Naive thymus-derived CD4-positive, alpha-beta T cell (primary cell): Measurements from ENCODE around the gene OR4F15. TPM values are rescaled to one million over a fixed set of nuclear protein-coding genes. Genes with fewer than 3 reads are reported as not detected.
A peak's percentile ranks its signal among the peaks of the same experiment; 100 is the strongest.
"Not testable (repeated sequence)": the region's sequence is repeated elsewhere in the genome, so short reads cannot be mapped to it uniquely, and the experiment has no call there.

Experiments
- ATAC-seq: fragments of 150-1000 bp; cut with Tn5 transposase; 2 replicates; pipeline ENCODE4 v1.10.0; 2021; ENCODE audit warnings: mild to moderate bottlenecking, moderate library complexity
- CTCF ChIA-PET: fragments of 350-600 bp; sonication (Branson Sonifier 250); formaldehyde crosslinking; loops from one replicate; lab custom pipeline; 2021; ENCODE audit warnings: antibody characterized with exemption; lab: Charles Lee
- POLR2A ChIA-PET: fragments of 350-600 bp; sonication (Branson Sonifier 250); formaldehyde crosslinking; loops from one replicate; lab custom pipeline; 2021; ENCODE audit warnings: antibody characterized with exemption, inconsistent platforms; lab: Charles Lee
- DNase-seq, 9 donors: peaks; one replicate each; pipeline versions ENCODE4 v3.0.0 to v3.0.0-alpha.2; 2020 to 2022; ENCODE audit warnings: mixed read lengths in 1 of 9
- H3K27ac ChIP-seq: one replicate; pipeline ENCODE4 v1.7.0; 2013; ENCODE audit warnings: mild to moderate bottlenecking, low read depth, low read length, moderate library complexity
- H3K27me3 ChIP-seq, 2 donors: one replicate each; pipeline ENCODE4 v1.7.0; 2013; ENCODE audit warnings: low read length in 2 of 2, mild to moderate bottlenecking in 2 of 2, moderate library complexity in 2 of 2; ENCODE audit not compliant: control insufficient read depth in 2 of 2, insufficient read depth in 2 of 2
- H3K36me3 ChIP-seq, 3 experiments: 1 replicate in 2 of 3; 2 replicates in 1 of 3; pipeline ENCODE4 v1.7.0; 2013; ENCODE audit warnings: low read length in 3 of 3, mild to moderate bottlenecking in 3 of 3, moderate library complexity in 1 of 3; ENCODE audit not compliant: insufficient read depth in 3 of 3, control insufficient read depth in 2 of 3
- H3K4me1 ChIP-seq, 2 donors: one replicate each; pipeline ENCODE4 v1.7.0; 2013; ENCODE audit warnings: low read length in 2 of 2, mild to moderate bottlenecking in 2 of 2, moderate library complexity in 1 of 2; ENCODE audit not compliant: control insufficient read depth in 2 of 2, insufficient read depth in 2 of 2
- H3K4me3 ChIP-seq: 2 replicates; pipeline ENCODE4 v1.7.0; 2013; ENCODE audit warnings: mild to moderate bottlenecking, low read length
- H3K9me3 ChIP-seq, 3 experiments: 1 replicate in 2 of 3; 2 replicates in 1 of 3; pipeline ENCODE4 v1.7.0; 2013; ENCODE audit warnings: low read length in 3 of 3; ENCODE audit not compliant: control insufficient read depth in 2 of 3
- H3K27ac Mint-ChIP-seq, 9 donors: one replicate each; pipeline ENCODE4 v1.8.0; 2020 to 2022; ENCODE audit warnings: mixed read lengths in 9 of 9, mild to moderate bottlenecking in 8 of 9, moderate library complexity in 5 of 9, inconsistent platforms in 2 of 9
- H3K27me3 Mint-ChIP-seq, 5 donors: one replicate each; pipeline ENCODE4 v1.8.0; 2021 to 2022; ENCODE audit warnings: mixed read lengths in 5 of 5, mild to moderate bottlenecking in 1 of 5
- H3K36me3 Mint-ChIP-seq, 5 donors: one replicate each; pipeline ENCODE4 v1.8.0; 2020 to 2022; ENCODE audit warnings: mixed read lengths in 5 of 5, mild to moderate bottlenecking in 3 of 5, inconsistent platforms in 1 of 5
- H3K4me1 Mint-ChIP-seq, 7 donors: one replicate each; pipeline ENCODE4 v1.8.0; 2020 to 2022; ENCODE audit warnings: mixed read lengths in 7 of 7, mild to moderate bottlenecking in 3 of 7, inconsistent platforms in 1 of 7
- H3K4me3 Mint-ChIP-seq, 10 donors: one replicate each; pipeline ENCODE4 v1.8.0; 2020 to 2022; ENCODE audit warnings: mild to moderate bottlenecking in 10 of 10, mixed read lengths in 10 of 10, moderate library complexity in 6 of 10, inconsistent platforms in 2 of 10
- H3K9me3 Mint-ChIP-seq, 11 donors: one replicate each; pipeline ENCODE4 v1.8.0; 2020 to 2022; ENCODE audit warnings: mixed read lengths in 11 of 11, mild to moderate bottlenecking in 4 of 11, inconsistent platforms in 1 of 11, moderate library complexity in 1 of 11
- intact Hi-C, 2 donors: fragments of 100-400 bp; cut with micrococcal nuclease; formaldehyde crosslinking; loops; one replicate each; pipeline ENCODE4 v1.15.1; 2023
- polyA plus RNA-seq, 2 donors: library from polyadenylated mRNA; unstranded; fragments of 300-500 nt; fragmentation: Illumina TruSeq; gene quantifications; one replicate each; pipeline ENCODE4 v1.2.3, GENCODE V29; 2021
- total RNA-seq, 6 experiments: library from RNA in 5 of 6; stranded (reverse) in 5 of 6; gene quantifications; 1 replicate in 5 of 6; 2 replicates in 1 of 6; pipeline ENCODE4 v1.2.3 and lab custom pipeline; 2021 to 2026

OR4F15 gene
- total and polyA plus RNA-seq, 7 experiments from 2014 or later, result 0.16 TPM; not detected in 6

GRCh38 chr15:101773496-101774100, 38.4 kb upstream of the OR4F15 start:
- ChIA-PET CTCF (no interaction called here), POLR2A (no interaction called here)
- Histone ChIP-seq H3K9me3 (no peaks in the 10 kb centered on the region), H3K27me3 (no peaks in the 10 kb centered on the region), H3K4me3 (no peak overlapping the region), H3K4me1 (no peaks in the 10 kb centered on the region), H3K27ac (no peak overlapping the region), H3K36me3 (no peaks in the 10 kb centered on the region)
- DNase-seq (peak in 1 of 9 donors; percentile 3), ATAC-seq (no peak)
- Mint-ChIP-seq H3K27ac (no peak overlapping the region), H3K36me3 (peaks cover 0 to 9% (median 0%) of the 10 kb centered on the region in 5 donors), H3K9me3 (peaks cover 0 to 2% (median 0%) of the 10 kb centered on the region in 11 donors), H3K4me1 (no peaks in the 10 kb centered on the region), H3K4me3 (no peak overlapping the region), H3K27me3 (no peaks in the 10 kb centered on the region)
- intact Hi-C loops, result no loop called here

GRCh38 chr15:101775136-101775535, 36.9 kb upstream of the OR4F15 start:
- Mint-ChIP-seq H3K9me3 (peaks cover 0 to 2% (median 0%) of the 10 kb centered on the region in 11 donors), H3K27me3 (peaks cover 0 to 4% (median 1%) of the 10 kb centered on the region in 5 donors), H3K36me3 (peaks cover 0 to 9% (median 0%) of the 10 kb centered on the region in 5 donors), H3K4me3 (no peak overlapping the region), H3K4me1 (peaks cover 0 to 2% (median 0%) of the 10 kb centered on the region in 7 donors), H3K27ac (no peak overlapping the region)
- ChIA-PET POLR2A (no interaction called here), CTCF (no interaction called here)
- DNase-seq (no peak), ATAC-seq (no peak)
- Histone ChIP-seq H3K27me3 (no peaks in the 10 kb centered on the region), H3K36me3 (no peaks in the 10 kb centered on the region), H3K27ac (no peak overlapping the region), H3K4me1 (no peaks in the 10 kb centered on the region), H3K9me3 (no peaks in the 10 kb centered on the region), H3K4me3 (no peak overlapping the region)
- intact Hi-C loops, result no loop called here

- H3K4me1 Mint-ChIP-seq, POLR2A ChIA-PET: not testable (repeated sequence)
- CTCF ChIA-PET, result interaction anchor here (0.7 kb wide), 1 partner anchor 42 kb away, joined by 3 read pairs; no protein-coding TSS in a partner anchor
Observed at GRCh38 chr15:101778576-101778975, 33.4 kb upstream of the OR4F15 start.

GRCh38 chr15:101780225-101780624, 31.8 kb upstream of the OR4F15 start:
- H3K27me3 ChIP-seq, H3K27ac ChIP-seq, H3K9me3 Mint-ChIP-seq, H3K27ac Mint-ChIP-seq, ATAC-seq, H3K4me3 ChIP-seq, CTCF ChIA-PET, POLR2A ChIA-PET, H3K36me3 ChIP-seq, H3K9me3 ChIP-seq, H3K36me3 Mint-ChIP-seq, H3K4me1 ChIP-seq, intact Hi-C loops, H3K4me3 Mint-ChIP-seq, DNase-seq, H3K4me1 Mint-ChIP-seq: not testable (repeated sequence)
- peaks cover 0 to 14% (median 9%) of the 10 kb centered on the region in 5 donors for H3K27me3 Mint-ChIP-seq

More at GRCh38 chr15:101778576-101778975, 33.4 kb upstream of the OR4F15 start:
- H3K9me3 ChIP-seq, H3K9me3 Mint-ChIP-seq, H3K4me1 ChIP-seq, H3K36me3 ChIP-seq, DNase-seq, ATAC-seq, H3K27ac ChIP-seq, H3K36me3 Mint-ChIP-seq, intact Hi-C loops, H3K27ac Mint-ChIP-seq, H3K27me3 ChIP-seq, H3K4me3 ChIP-seq, H3K27me3 Mint-ChIP-seq, H3K4me3 Mint-ChIP-seq: not testable (repeated sequence)

- DNase-seq, result no peak
- Mint-ChIP-seq H3K4me1 (peaks cover 0 to 4% (median 0%) of the 10 kb centered on the region in 7 donors), H3K36me3 (peaks cover 0 to 3% (median 0%) of the 10 kb centered on the region in 5 donors), H3K4me3 (no peak overlapping the region), H3K9me3 (peaks cover 0 to 1% (median 0%) of the 10 kb centered on the region in 11 donors), H3K27ac (no peak overlapping the region), H3K27me3 (peaks cover 0 to 20% (median 17%) of the 10 kb centered on the region in 5 donors)
- no peak overlapping the region for H3K27ac ChIP-seq
- ATAC-seq, result no peak
- intact Hi-C loops, result no loop called here
- H3K4me3 ChIP-seq, result no peak overlapping the region
- H3K9me3 ChIP-seq, result no peaks in the 10 kb centered on the region
- POLR2A ChIA-PET, result no interaction called here
- CTCF ChIA-PET, result no interaction called here
- H3K36me3 ChIP-seq, result no peaks in the 10 kb centered on the region
- H3K4me1 ChIP-seq, result no peaks in the 10 kb centered on the region
- no peaks in the 10 kb centered on the region for H3K27me3 ChIP-seq
Observed at GRCh38 chr15:101781928-101782327, 30.1 kb upstream of the OR4F15 start.

GRCh38 chr15:101784644-101785043, 27.4 kb upstream of the OR4F15 start:
- Mint-ChIP-seq H3K4me3 (no peak overlapping the region), H3K36me3 (peaks cover 0 to 3% (median 0%) of the 10 kb centered on the region in 5 donors), H3K27me3 (peaks cover 0 to 21% (median 17%) of the 10 kb centered on the region in 5 donors), H3K9me3 (peaks cover 0 to 1% (median 0%) of the 10 kb centered on the region in 11 donors), H3K4me1 (peaks cover 0 to 4% (median 0%) of the 10 kb centered on the region in 7 donors), H3K27ac (no peak overlapping the region)
- Histone ChIP-seq H3K9me3 (no peaks in the 10 kb centered on the region), H3K36me3 (no peaks in the 10 kb centered on the region), H3K4me3 (no peak overlapping the region), H3K27ac (no peak overlapping the region), H3K4me1 (no peaks in the 10 kb centered on the region), H3K27me3 (no peaks in the 10 kb centered on the region)
- POLR2A ChIA-PET, result no interaction called here
- intact Hi-C loops, result no loop called here
- DNase-seq (no peak), ATAC-seq (no peak)
- CTCF ChIA-PET, result no interaction called here

GRCh38 chr15:101786422-101786821, 25.6 kb upstream of the OR4F15 start:
- H3K9me3 Mint-ChIP-seq, POLR2A ChIA-PET, DNase-seq, H3K27me3 ChIP-seq, H3K4me1 Mint-ChIP-seq, H3K27ac Mint-ChIP-seq, H3K36me3 ChIP-seq, H3K9me3 ChIP-seq, ATAC-seq, CTCF ChIA-PET, H3K27ac ChIP-seq, H3K4me3 Mint-ChIP-seq, H3K4me1 ChIP-seq, H3K36me3 Mint-ChIP-seq, H3K4me3 ChIP-seq, intact Hi-C loops: not testable (repeated sequence)
- peaks cover 0 to 16% (median 11%) of the 10 kb centered on the region in 5 donors for H3K27me3 Mint-ChIP-seq
